T-helper 2 cell treated with Interferon-gamma antibody and Interleukin-4, amounts not matched to agents 100 ng/mL and 5 ng/mL, for 36 hours (primary cell): ENCODE data around the gene GREB1L. TPM values are rescaled to one million over a fixed set of nuclear protein-coding genes. Genes with fewer than 3 reads are reported as not detected.

ENCODE experiments used
- intact Hi-C: fragments of 100-400 bp; cut with micrococcal nuclease; formaldehyde crosslinking; loops from one replicate; pipeline ENCODE4 v1.15.1; 2023
- total RNA-seq: library from RNA; stranded (reverse); gene quantifications from 2 replicates; pipeline ENCODE4 v1.2.3, GENCODE V29; 2022

The GREB1L gene
- total RNA-seq, 1 donor from 2014 or later: not detected

DNA sequence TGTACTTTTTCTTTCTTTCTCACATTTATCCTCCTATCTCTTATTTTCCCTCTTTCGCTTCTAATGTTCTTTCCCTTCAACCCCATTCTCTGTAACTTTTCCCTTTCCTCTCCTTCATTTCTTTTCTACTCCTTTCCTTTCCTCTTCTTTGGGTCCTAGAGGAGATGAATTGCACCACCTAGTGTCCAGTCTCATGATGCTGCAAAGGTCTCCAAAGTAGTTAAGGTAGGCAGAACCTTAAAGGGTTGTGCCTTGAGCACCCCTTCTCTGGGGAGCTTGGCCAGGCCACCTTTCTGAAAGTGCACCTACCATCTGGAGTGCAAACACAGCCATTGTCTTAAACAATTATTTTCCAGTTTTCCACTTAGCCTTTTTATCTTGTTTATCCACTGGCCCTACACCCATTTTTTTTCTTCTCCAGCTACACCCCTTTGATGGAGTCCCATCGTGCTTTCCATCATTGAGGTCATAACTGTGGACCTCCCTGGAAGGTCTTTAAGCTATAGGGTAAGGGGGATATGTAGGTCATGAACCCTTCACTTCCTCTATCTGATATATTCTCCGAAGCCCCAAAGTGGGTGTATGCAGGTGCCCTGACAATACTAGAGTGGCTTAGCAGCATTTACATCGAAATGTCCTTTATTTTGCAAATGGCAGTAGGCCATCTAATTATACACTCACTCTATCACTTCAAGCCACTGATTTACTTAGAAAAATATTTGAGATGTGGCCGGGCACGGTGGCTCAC lies 202.6 kb downstream of the GREB1L start:
- intact Hi-C loops: loop anchor here (1.0 kb wide), 1 partner anchor 249 kb away; no protein-coding TSS in a partner anchor

DNA sequence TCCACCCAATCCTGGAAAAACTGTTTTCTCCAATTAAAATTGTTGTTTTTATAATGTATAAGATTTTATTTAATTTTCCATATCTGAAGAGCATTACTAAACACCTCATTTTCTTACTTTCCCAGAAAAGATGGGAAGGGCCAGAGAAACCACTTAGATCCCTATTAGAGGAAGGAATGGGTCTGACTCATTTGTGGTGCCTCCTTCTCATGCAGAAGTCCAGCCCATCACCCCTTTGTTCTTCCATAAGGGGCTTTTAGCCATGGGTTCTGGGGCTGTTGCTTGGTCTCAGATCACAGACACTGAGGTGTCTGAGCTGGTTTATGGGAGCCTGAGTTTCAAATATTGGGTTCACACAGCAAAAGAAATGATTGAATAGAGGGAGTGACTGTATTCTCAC lies 206.3 kb downstream of the GREB1L start:
- intact Hi-C loops: no loop called here

DNA sequence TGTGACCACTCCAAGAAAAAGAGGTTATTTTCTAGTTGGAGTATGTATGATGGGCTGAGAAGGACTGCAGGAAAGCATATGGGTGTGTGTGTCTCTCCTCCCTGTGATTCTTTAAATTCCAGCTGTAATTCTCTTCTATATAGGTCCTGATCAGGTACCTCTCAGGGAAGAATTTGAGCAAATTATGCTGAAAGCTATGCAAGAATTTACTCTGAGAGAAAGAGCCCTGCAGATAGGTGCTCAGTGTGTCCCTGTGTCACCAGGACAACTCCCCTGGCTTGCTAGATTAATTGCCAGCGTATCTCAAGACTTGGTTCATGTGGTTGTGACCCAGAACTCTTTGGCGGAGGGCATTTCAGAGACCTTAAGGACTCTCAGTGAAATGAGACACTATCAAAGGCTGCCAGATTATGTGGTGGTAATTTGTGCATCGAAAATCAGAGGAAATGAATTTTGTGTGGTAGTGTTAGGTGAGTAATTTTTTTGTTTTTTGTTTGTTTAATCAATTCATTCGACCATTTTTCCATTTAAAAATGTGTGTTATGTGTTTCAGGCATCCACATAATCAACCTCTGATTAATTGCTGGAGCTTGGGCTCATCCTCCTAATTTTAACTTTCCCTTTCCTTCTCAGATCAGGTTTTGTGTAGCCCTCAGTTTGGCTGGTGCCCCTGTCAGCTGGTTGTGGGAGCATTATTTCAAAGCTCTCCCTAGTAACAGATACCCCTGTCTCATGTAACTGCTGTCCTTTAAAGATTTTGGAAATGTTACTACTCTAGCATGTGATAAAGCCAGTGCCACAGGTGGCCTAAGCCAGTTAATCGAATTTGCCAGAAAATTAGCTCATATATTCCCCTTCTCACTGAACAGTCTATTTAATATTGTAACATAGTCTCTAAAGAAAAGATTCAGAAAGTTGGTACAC lies 207.6 kb downstream of the GREB1L start:
- intact Hi-C loops: no loop called here

DNA sequence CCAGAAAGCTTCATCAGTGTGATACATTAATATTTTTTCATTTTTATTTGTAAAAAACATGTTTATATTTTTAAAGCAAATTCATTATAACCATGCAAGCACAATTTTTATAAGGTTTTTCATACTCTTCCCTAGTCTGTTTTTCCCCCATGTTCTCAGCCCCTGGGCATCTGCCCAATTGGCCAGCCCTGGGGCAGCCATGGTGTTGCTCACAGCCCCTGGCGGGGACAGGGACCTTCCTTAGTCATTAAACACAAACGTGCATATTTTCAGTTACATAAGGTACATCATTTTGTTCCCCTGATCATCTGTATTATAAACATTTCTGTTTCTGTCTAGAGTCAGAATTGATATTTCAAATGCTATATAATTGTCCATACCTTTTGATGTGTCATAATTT lies 208.5 kb downstream of the GREB1L start:
- intact Hi-C loops: no loop called here

DNA sequence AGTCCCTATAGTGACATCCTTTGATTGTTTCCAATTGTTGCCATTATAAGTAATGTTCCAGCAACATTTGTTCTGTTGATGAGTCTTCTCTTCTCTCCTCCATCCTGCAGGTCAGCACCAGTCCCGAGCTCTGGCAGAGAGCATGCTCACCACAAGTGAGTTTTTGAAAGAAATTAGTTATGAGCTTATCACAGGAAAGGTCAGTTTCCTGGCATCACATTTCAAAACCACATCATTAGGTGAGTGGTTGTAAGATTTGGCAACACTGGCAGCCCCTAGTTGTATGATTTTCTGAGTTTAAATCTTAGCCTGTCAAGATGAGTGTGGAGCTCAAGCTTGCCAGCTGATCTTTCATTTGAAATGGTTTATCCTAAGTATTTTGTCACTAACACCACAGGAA lies 208.9 kb downstream of the GREB1L start:
- intact Hi-C loops: no loop called here

DNA sequence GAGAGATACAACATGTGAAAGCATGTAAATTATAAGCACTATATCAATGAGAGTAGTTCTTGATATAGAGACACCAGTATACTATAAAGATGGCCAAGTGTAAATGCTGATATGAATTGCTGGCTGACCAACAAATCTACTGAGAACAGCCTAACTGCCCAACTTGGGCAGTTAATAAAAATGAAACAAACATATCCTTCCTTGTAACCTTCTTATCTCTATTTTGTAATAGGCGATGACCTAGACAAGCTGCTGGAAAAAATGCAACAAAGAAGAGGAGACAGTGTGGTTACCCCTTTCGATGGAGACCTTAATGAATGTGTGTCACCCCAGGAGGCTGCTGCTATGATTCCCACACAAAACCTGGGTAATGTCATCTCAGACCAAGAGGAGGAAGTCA lies 209.8 kb downstream of the GREB1L start:
- intact Hi-C loops: no loop called here

DNA sequence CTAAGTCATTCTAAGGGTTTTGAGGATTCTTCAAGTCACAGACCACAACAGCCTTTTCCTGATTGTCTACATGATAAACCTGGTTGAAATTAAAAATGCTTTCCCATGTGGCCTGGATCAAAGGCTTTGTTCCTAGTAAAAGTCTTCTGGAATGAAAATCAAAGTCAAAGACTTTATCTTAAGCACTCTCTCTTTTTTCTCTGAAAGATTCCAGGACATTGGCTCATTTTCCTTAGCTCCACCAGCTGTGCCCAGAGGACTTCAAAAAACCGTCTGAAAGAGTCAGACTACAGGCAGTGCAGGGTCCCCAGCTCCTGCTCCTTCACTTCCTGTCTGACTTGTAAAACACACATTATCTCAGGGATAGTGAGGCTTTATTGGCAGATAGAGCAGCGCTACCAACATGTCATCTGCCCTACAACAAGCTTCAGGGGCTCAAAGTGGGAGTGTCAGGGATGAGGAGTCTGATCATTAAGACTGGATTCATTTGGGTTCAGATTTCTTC lies 210.3 kb downstream of the GREB1L start:
- intact Hi-C loops: no loop called here

DNA sequence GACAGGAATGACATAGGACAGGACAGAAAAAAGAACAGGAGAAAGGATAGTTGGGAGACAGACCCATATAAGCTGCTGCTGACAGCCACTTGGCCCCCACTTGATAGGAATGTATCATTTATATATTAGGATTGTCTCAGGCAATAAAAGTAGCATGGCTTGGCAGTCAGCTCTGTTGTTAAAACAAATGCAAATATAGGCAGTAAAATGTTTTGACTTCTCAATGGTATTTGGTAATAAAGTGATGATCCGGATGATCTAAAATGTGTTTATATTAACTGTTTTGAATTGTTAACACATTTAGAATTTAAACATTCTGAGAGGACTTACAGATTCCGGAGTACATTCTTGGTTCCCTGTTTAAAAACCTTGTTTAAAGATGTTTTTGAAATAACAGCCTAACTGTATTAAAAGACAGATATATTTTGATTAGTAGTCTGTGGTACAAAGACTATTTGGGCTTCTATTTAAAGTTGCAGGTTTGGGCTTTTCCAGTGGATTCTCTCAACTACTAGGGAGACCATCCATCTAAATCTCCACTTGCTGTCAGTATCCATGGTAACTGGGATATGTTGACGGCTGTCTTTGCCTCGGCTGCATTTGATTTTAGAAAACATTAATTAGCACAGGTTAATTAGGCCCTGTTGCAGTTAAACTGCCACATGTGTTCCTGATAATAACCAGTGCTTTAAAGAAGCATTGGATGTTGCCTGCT lies 210.9 kb downstream of the GREB1L start:
- intact Hi-C loops: no loop called here

DNA sequence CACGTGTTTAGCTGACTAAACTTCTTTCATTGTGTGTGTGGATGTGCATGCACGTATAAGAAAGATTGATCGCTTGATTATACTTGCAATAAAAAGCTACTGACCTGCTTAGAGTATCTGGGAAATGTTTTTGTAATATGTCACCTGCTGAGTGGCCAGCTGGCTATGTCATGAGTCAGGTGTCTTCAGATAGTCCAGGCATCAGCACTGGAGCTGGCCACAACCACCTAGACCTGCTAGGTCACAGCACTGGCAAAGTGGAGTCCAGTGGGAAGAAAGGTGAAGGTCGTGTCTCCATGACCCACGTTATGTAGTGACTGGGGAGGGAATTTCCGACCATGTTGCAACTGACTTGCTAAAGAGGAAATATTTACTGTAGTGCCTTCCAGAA lies 211.5 kb downstream of the GREB1L start:
- intact Hi-C loops: no loop called here

DNA sequence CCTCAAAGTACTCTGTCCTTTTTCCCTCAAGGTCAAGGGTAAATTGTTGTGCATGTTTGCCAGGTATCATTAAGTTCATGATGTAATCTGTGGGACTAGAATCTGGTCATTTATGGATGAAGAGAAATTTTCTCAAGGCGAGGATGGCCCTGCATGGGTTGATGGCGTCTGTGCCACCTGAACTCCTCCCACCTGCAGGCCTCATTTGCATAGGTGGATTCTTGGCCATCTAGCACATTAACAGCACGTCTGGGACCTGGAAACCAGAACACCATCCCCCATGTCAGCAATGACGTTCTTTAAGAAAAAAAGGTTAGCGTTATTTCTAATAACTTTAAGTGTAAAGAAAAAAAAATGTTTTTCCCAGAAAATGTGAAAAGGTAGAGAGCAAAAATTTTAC lies 212.7 kb downstream of the GREB1L start:
- intact Hi-C loops: no loop called here

DNA sequence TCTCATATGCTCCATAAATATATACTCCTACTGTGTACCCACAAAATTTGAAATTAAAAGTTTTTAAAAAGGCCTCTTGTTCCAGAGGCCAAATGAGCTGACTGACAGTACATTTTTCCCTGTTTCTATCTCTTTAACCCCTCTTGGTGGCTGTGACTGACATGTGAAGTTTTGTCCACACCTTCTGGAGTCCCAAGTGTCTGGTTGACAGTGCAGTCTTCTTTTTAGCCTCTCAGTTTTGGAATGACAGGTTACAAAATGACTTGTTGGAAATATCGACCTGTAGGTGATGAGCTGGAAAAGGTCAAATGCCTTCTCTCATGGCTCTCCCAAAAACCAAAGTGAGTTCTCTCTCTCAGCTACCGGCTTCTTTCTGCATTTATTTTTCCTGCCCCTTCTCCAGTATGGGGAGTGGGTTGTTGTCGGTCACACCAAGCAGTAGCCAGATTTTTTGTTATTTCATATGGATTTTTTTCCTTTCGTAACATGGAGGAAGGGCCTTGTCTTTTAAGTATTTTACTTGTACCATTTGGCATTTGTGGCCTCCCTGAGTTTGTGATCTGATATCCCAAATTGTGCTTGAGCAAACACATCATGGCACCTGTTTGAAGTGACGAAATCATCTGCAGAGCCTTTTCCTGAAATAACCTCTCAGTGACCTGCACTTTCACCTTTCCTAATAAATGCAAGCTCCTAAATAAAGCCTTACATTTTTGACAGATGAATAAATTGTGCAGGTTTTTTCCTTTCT lies 214.6 kb downstream of the GREB1L start:
- intact Hi-C loops: no loop called here

DNA sequence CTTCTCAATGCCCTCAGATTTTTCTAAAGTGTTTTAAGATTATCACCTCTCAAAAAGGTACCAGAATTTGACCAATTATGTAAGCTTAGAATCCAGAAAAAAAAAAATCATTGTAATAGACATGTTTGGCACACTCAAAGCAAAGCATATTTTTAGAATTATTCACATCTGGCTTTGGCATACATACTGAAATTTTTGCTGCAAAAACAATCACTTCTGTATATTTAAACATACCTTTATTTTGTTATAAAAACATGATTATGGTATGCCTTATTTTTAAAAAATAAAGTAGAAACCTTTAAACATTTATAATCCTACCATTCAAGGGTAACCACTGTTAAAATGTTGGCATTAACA lies 215.1 kb downstream of the GREB1L start:
- intact Hi-C loops: no loop called here

DNA sequence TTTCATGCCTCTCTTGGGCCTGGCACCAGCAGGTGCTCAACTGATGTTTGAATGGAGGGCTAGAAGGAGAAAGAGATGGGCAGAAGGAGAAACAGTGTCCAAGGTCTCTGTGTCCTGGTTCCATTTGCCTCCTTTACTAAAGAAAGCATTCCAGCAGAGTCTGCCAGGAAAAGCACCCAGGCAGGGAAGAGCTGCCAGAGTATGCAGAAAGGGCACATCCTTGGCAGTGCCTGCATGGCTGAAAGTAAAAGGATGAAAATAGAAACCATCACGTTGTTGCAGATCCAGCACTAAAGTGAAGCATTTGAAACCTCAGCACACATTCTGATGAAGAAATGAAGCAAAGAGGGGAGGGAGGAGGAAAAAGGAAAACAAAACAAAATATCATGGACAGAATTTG lies 216.3 kb downstream of the GREB1L start:
- intact Hi-C loops: no loop called here

DNA sequence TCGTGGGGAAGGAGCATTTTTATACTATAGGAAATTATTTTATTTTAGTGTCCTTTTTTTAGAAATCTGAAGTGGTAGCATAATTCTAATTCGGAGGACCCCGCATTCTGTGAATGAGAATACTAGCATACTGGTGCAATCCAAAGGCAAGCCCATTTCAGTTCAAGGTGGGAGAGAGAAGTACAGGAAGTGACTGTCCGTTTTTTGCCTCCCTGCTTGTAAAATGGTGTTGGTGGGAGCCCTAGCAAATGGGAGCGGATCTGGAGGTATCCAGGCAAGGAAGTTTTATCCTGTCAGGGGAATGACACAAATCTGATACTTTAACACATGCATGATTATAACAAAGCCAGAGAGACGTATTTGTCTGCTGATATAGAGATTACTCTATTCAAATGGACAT lies 216.8 kb downstream of the GREB1L start:
- intact Hi-C loops: no loop called here

DNA sequence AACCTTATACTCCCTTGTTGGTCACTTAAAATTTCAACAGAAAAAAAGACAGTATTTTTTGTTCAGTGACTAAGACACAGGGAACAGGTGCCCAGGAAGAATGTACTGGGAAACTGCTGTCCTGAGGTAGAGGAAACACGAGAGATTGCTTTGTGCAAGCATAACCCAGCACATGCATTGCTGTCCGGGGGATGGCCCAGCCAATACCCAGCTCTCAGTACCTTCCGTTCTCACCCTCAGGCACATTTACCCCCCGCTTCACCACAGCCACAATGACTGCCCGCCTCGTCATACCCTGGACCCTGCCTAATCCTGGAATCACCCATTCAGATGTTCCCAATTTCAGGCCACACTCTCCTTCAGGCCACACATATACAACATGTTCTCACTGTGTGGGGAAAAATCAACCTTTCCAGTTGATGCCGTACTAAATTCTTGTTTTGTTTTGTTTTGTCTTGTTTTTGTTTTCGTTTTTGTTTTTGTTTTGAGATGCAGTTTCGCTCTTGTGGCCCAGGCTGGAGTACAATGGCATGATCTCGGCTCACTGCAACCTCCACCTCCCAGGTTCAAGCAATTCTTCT lies 217.8 kb downstream of the GREB1L start:
- intact Hi-C loops: no loop called here

DNA sequence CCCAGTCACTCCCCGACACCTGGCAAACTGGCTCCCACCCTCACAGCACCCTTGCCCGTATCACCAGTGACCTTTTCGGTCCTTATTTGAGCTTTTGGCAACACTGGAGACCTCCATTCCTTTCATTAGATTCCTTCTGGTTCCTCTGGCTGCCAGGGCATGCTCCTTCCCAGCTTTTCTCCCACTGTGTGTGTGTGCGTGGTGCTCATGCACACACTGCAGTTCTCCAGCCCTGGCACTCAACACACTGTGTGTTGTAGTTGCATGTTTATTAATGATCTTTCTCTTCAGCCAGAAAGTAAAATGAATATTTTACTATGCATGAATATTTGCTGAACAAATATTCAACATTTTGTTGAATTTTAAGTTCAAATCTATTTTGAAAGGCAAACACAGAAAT lies 219.4 kb downstream of the GREB1L start:
- intact Hi-C loops: no loop called here

DNA sequence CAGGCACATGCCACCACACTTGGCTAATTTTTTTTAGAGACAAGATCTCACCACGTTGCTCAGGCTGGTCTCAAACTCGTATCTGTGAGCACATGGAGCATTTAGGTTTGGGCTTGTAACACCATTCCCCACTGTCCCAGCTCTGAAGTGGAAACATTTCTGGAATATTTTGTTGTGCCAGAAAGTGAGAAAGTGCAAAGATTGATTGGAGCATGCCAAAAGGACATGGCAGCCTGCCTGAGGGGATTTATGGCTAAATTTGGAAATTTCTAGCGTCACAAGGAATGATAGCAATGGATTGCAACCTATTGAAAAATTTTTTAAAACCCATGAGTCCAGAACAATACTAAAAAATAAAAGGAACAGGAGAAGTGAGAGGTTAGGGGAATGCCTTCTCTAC lies 221.7 kb downstream of the GREB1L start:
- intact Hi-C loops: no loop called here

DNA sequence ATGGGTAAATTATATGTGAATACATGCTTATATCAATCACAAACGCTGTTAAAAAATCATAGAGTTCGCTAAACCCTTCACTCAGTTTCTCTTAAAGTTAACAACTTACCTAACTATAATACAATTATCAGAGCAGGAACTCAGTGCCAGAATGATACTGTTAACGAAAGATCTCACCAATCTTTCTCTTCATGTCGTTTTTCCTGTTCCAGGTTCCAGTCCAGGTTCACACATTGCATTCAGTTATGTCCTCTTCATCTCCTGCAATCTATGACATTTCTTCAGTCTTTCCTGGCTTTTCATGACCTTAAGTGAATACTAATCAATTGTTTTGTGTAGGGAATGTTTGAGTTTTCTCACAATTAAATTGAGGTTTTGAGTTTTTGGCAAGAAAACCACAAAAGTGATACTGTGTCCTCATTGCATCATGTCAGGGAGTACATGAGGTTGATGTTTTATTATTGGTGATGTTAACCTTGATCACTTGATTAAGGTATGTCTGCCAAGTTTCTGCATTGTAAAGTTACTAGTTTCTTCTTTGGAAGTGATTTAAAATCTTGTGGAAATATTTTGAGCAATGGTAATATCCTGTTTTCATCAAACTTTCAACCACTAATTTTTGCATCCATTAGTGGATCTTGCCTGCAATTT lies 226.6 kb downstream of the GREB1L start:
- intact Hi-C loops: no loop called here

DNA sequence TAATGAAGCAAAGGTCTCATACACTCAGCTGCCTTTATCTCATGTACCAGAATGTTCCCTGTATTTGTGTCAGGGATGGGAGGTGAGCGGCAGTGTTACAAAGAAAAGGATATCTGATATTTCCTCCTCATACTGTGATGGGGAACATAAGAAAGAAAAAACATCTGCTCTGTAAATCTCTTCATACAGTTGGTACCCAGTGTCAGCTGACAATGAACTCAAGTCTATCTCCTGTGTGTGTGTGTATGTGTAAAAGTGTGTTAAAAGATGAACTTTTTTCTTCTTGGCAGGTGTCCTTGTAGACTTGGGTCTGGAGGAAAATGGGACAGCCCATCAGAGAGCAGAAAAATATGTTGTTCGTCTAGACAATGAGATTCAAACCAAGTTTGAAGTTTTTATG lies 230.7 kb downstream of the GREB1L start:
- intact Hi-C loops: no loop called here

DNA sequence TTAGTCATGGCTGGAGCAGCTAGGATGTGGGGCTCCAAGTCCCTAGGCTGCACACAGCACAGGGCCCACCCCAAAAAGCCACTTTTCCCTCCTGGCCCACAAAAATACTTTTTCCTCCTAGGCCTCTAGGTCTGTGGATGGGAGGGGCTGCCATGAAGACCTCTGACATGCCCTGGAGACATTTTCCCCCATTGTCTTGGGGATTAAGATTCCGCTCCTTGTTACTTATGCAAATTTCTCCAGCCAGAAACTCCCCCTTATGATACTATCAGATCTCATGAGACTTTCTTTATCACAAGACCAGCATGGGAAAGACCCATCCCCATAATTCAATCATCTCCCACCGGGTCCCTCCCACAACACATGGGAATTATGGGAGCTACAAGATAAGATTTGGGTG lies 232.6 kb downstream of the GREB1L start:
- intact Hi-C loops: no loop called here
